Ramos (cell line): ENCODE results near the gene RAF1.

Experiments
- in situ Hi-C: fragments of 300-500 bp; cut with MboI; formaldehyde crosslinking; loops from one replicate; pipeline ENCODE4 v1.14.3; 2022; ENCODE audit warnings: low sequenced_read_pairs; ENCODE audit not compliant: unreplicated experiment

RAF1 gene

GRCh38 chr3:12608376-12608775 is 55.5 kb downstream of the RAF1 start:
- in situ Hi-C loops, result no loop called here

DNA sequence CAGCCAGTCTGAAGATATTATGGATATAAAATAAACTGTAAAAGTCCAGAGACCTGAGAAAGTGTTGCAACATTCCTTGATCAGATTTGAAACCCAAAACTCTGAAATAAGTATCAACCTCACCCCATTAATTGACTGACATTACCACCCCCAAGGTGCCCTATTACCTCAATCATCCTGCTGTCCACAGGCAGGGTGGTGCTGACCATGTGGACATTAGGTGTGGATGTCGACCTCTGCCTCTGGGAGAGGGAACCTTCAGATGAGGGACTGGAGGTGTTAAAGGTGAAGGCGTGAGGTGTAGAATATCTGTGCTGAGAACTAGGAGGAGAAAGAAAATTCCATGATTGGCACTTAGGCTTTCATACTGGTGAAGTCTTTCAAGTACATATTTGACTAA is 59.9 kb downstream of the RAF1 start:
- in situ Hi-C loops, result no loop called here

DNA sequence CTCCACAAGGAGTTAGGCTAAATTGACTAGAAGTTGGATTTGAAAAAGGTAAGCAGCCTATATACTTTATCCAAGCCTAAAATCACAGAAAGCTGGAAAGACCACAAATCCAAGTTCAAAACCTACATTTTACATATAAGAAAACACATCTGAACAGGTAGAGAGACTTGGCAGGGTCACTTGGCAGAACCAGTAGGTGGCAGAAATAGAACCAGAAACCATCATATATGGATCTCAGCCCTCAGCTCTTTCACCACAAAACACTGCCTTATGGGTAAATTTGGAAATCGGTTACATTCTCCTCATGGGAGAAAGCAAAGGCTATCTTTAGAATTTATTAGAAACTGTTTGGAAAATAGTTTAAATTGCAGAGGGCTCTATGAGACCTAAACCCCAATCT is 62.8 kb downstream of the RAF1 start:
- in situ Hi-C loops, result no loop called here

- in situ Hi-C loops, result no loop called here
Observed at GRCh38 chr3:12598890-12599289, 65.0 kb downstream of the RAF1 start.

- in situ Hi-C loops, result no loop called here
Observed at GRCh38 chr3:12593473-12593872, 70.4 kb downstream of the RAF1 start.

GRCh38 chr3:12591997-12592715 is 71.8 kb downstream of the RAF1 start:
- in situ Hi-C loops, result no loop called here

DNA sequence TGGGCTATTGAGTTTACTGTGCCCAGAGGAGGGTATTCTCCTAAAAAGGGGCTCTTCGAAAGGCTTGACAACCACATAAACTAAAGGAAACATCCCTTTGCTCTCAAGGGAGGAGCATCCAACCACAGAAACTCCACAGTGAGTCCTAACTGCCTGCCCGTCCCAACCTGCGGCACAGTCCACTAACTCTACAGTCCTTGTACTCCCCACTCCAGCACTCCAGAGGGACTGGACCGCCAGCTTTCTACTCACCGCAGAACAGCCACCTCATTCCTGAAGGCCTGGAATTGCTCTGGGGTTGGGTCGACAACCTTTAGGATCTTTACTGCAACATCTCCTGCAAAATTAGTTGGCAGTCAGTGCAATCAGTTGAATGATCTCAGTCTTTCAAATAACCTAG is 72.5 kb downstream of the RAF1 start:
- in situ Hi-C loops, result no loop called here

GRCh38 chr3:12590096-12590495 is 73.8 kb downstream of the RAF1 start:
- in situ Hi-C loops, result no loop called here

- in situ Hi-C loops, result no loop called here
Observed at GRCh38 chr3:12588039-12589009, 75.6 kb downstream of the RAF1 start.

DNA sequence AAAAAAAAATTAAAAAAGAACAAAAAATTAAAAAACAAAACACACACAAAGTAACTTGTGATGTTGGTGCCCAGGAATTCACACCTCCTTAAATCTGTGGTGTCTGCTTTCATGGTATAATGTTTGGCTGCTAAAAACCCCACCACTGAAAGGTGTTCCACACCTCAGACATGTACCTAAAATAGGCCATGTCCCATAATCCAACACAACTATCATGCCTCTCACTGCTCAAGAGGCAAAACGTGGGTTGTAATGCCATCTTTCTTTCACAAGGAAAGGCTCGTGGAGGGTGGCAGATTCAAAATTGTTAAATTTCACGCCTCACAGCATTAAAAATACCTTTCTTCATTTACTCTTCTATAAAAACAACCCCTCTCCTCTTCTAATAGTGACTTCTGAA is 77.5 kb downstream of the RAF1 start:
- in situ Hi-C loops, result no loop called here

DNA sequence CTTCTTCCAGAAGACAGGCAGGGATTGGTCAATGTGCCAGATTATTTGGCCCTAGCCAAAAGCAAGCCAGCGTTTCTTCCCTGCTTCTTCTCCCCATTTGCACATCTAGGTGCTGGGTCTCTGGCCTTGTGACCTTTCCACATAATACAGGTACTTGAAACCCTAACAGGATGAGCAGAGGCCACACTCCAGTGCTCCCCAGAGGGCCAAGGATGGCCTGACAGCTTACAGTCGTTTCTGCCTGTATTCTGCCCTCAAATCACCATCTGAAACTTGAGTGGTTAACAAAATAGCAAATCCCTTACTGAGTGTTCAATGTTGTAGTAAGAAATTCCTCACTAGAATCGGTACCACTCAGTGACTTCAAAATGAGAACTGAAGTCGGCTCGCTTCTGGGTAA is 77.9 kb downstream of the RAF1 start:
- in situ Hi-C loops, result no loop called here

DNA sequence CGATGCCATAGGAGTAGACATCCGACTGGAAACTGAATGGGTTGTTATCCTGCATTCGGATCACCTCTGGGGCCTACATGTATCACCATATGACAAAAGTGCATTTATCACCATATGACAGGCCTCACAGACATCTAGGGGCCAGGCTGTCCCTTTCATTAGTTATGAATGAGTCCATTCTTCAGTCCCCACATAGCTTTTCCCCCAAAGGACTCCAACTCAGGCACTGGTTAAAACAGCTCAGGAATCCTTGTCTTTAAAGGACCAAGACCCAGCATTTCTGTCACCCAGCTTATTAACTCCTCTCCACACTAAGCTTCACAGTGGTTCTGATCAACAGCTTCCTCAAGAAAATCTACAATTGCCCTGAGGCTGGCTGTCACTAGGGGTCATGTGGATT is 78.7 kb downstream of the RAF1 start:
- in situ Hi-C loops, result no loop called here

- in situ Hi-C loops, result no loop called here
Observed at GRCh38 chr3:12584083-12584482, 79.8 kb downstream of the RAF1 start.

GRCh38 chr3:12583280-12583679 is 80.6 kb downstream of the RAF1 start:
- in situ Hi-C loops, result no loop called here

GRCh38 chr3:12582730-12583129 is 81.2 kb downstream of the RAF1 start:
- in situ Hi-C loops, result no loop called here

DNA sequence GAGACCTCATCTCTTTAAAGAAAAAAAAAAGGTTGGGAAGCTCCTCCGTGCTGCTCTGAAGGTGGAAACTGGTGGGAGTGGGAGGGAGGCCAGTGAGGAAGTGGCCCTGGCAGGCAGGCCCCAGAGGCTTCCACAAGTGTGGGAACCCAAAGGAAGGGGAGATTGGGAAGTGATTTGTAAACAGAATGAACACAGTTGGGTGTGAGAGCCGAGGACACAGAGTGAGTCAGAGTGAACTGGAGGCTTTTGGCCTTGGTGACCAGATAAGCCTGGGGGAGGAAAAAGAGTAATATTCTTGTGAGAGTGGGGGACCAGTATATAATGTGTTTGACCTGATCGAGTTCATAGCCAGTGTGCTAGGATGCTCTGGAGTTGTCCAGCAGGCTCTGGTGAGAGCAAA is 84.0 kb downstream of the RAF1 start:
- in situ Hi-C loops, result no loop called here

DNA sequence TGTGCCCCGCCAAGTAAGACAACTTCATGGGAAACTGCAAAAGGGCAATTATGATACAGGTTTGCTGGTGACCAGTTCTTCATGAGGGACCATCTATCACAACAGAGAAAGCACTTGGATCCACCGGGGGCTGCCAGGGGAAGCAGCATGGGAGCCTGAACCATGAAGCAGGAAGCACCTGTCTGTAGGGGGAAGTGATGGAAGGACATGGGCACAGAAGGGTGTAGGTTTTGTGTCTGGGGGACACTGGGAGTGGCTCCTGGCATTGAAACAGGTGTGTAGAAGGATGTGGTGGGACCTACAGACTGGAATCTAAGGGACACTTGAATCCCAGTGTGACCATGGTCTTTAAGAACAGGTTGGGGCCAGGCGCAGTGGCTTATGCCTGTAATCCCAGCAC is 84.5 kb downstream of the RAF1 start:
- in situ Hi-C loops, result no loop called here

- in situ Hi-C loops, result no loop called here
Observed at GRCh38 chr3:12578742-12579141, 85.2 kb downstream of the RAF1 start.

- in situ Hi-C loops, result no loop called here
Observed at GRCh38 chr3:12577379-12577778, 86.5 kb downstream of the RAF1 start.

DNA sequence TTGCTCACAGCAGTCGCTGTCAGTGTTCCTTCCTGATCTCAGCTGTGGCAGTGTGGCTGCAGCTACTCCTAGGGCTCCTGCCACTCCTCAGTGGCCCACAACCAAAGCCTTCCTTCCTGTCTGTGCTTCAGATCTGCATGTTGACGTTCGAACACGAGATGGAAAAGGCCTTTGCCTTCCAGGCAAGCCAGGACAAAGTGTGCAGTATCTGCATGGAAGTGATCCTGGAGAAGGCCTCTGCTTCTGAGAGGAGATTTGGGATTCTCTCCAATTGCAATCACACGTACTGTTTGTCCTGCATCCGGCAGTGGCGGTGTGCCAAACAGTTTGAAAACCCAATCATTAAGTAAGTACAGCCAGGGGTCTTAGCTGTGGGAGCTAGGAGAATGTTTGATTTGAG is 89.3 kb downstream of the RAF1 start:
- in situ Hi-C loops, result no loop called here

GRCh38 chr3:12574131-12574530 is 89.8 kb downstream of the RAF1 start:
- in situ Hi-C loops, result no loop called here

DNA sequence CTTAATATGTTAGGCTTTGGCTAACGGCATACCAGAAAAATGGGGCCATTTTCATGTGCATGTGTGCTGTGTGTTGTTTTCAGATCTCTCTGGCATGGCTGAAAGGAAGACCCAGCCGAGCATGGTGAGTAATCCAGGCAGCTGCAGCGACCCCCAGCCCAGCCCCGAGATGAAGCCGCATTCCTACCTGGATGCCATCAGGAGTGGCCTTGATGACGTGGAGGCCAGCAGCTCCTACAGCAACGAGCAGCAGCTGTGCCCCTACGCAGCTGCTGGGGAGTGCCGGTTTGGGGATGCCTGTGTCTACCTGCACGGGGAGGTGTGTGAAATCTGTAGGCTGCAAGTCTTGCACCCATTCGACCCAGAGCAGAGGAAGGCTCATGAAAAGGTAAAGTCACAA is 91.9 kb downstream of the RAF1 start:
- in situ Hi-C loops, result no loop called here
